ENCODE results near the gene ZNHIT2. TPM values are rescaled to one million over a fixed set of nuclear protein-coding genes. Genes with fewer than 3 reads are reported as not detected.
A peak's percentile ranks its signal among the peaks of the same experiment; 100 is the strongest.

Gene ZNHIT2
- total and polyA plus RNA-seq, 2 of the 13 experiments (the other 11 are each of a cell fraction or from before 2014, with no cell fraction given) = 1.1 to 6.5 TPM

GRCh38 chr11:65111159-65111743 lies 6.2 kb downstream of the ZNHIT2 start:
- Histone ChIP-seq H3K9ac (ENCODE audit: insufficient read depth, low read depth, low read length) (0 out of 2 replicates have a peak overlapping the region, but pooled peaks have one; percentile 45), H3K4me2 (ENCODE audit: low read depth, low read length) (peak overlapping the region; percentile 82), H3K36me3 (replicated peaks in 1 of 2; ENCODE audit: control insufficient read depth in 1 of 2, insufficient read depth in 2 of 2, low read length in 2 of 2) (peaks cover 6 to 17% of the 10 kb centered on the region in 2 experiments; a peak in 4 of 5 replicates), H3K27ac (ENCODE audit: extremely low read length, insufficient read depth, low read length) (peak overlapping the region; percentile 60), H4K20me1 (ENCODE audit: insufficient read depth, low read length) (no peaks in the 10 kb centered on the region), H2AFZ (ENCODE audit: low read length) (no peak overlapping the region), H3K4me1 (ENCODE audit: insufficient read depth, low read length) (peaks cover 30% of the 10 kb centered on the region), H3K4me3 (replicated peaks in 1 of 3; ENCODE audit: insufficient read depth in 1 of 3, low read depth in 2 of 3, low read length in 3 of 3) (peak overlapping the region in 2 of 3 experiments; percentile 23 to 95; a peak in 2 of 6 replicates), H3K27me3 (ENCODE audit: control insufficient read depth in 1 of 2, insufficient read depth in 2 of 2, low read length in 2 of 2) (no peaks in the 10 kb centered on the region), H3K9me3 (ENCODE audit: low read length) (no peaks in the 10 kb centered on the region), H3K79me2 (ENCODE audit: insufficient read depth, low read length) (peaks cover 7% of the 10 kb centered on the region)
- ChIA-PET CTCF (ENCODE audit: low intra/inter-chr PET ratio, low total read pairs) (interaction anchor here (0.6 to 2.0 kb wide), 4 partner anchors 69 to 142 kb away, joined by 3 to 9 read pairs (median 6); partner anchors contain the start of genes ARL2 and CAPN1), POLR2A (interaction anchor here (0.9 to 5.0 kb wide), 31 partner anchors 8 to 336 kb away, joined by 3 to 86 read pairs (median 5); partner anchors contain the start of genes ARL2, BATF2, CAPN1 and DPF2)
- FAIRE-seq (peak; percentile 30), DNase-seq (ENCODE audit: low spot score) (no peak), ATAC-seq (no peak)
- in situ Hi-C loops (cut with HindIII; ENCODE audit: extremely low pct_ligation_motif_present, low pct_unique_long_range_greater_than_20kb) = loop anchor here (5.0 kb wide), 1 partner anchor 71 kb away; the partner anchor contains the start of gene CAPN1
- no TSS peak for BruUV-seq (replicated peaks)
- 86% methylated on average over 10 of the region's 31 CpGs for WGBS (ENCODE audit: low lambda C conversion rate)
- intact Hi-C loops (cut with micrococcal nuclease; ENCODE audit: unreplicated experiment) = loop anchor here (2.0 kb wide), 1 partner anchor 14 kb away; the partner anchor contains the start of gene VPS51
- TF ChIP-seq SRF (IDR thresholded peaks at IDR 0.05; ENCODE audit: low read depth, low read length) (no peak), XRCC5 (optimal IDR thresholded peaks at IDR 0.05; ENCODE audit: low read length) (no peak), ZNF839 (CRISPR knock-in tag; IDR thresholded peaks at IDR 0.05; ENCODE audit: borderline replicate concordance) (no peak), MAX (IDR thresholded peaks at IDR 0.05) (no peak), BORCS8-MEF2B (CRISPR knock-in tag; IDR thresholded peaks at IDR 0.05) (peak; percentile 66; the same call in 1 of the 2 replicates), STAG1 (CRISPR knock-in tag; IDR thresholded peaks at IDR 0.05) (no peak), FOXK2 (IDR thresholded peaks at IDR 0.05) (peak; percentile 12; the same call in 1 of the 2 replicates), ISX (CRISPR knock-in tag; conservative IDR thresholded peaks at IDR 0.05) (no peak), JUN (CRISPR knock-in tag; IDR thresholded peaks at IDR 0.05) (peak; percentile 24; the same call in 1 of the 2 replicates), E2F5 (CRISPR knock-in tag; conservative IDR thresholded peaks at IDR 0.05) (no peak; the same call in 1 of the 2 replicates), SALL2 (CRISPR knock-in tag; IDR thresholded peaks at IDR 0.05) (no peak), BCL3 (CRISPR knock-in tag; IDR thresholded peaks at IDR 0.05) (no peak), GABPB1 (CRISPR knock-in tag; IDR thresholded peaks at IDR 0.05) (peak; percentile 77; the same call in 1 of the 2 replicates), MXI1 (IDR thresholded peaks at IDR 0.05; ENCODE audit: borderline replicate concordance, low read depth, low read length) (peak; percentile 81; the same call in 1 of the 3 replicates), ZFP91 (CRISPR knock-in tag; IDR thresholded peaks at IDR 0.05; ENCODE audit: borderline replicate concordance) (peak; percentile 27; the same call in 1 of the 2 replicates), THAP8 (CRISPR knock-in tag; IDR thresholded peaks at IDR 0.05; ENCODE audit: borderline replicate concordance) (0 out of 2 replicates have a peak, but pooled peaks have one; percentile 13), ZNF124 (CRISPR knock-in tag; IDR thresholded peaks at IDR 0.05) (no peak), ZNF674 (CRISPR knock-in tag; IDR thresholded peaks at IDR 0.05; ENCODE audit: low read depth) (0 out of 2 replicates have a peak, but pooled peaks have one; percentile 3), JUNB (CRISPR knock-in tag; IDR thresholded peaks at IDR 0.05; ENCODE audit: borderline replicate concordance) (no peak), ZNF660 (CRISPR knock-in tag; IDR thresholded peaks at IDR 0.05; ENCODE audit: borderline replicate concordance, low read depth) (no peak)
